Measurements from ENCODE around the gene CARNS1.

- TF ChIP-seq CTCF (IDR thresholded peaks at IDR 0.05; ENCODE audit: poor library complexity) (no peak), EZH2phosphoT487 (IDR thresholded peaks at IDR 0.05; ENCODE audit: low read depth, severe bottlenecking, unreplicated experiment) (no peak)
Measured at GRCh38 chr11:67457453-67457852, 42.0 kb downstream of the CARNS1 start.

All from hepatocyte (in vitro differentiated cells).